ENCODE results near the gene PACS1.

The PACS1 gene

GRCh38 chr11:66050581-66051231, 19.4 kb upstream of the PACS1 start:
- DNase-seq: peak; percentile 24

GRCh38 chr11:66051371-66051765, 18.7 kb upstream of the PACS1 start:
- DNase-seq: peak; percentile 77

- DNase-seq: peak; percentile 97
These were observed 18.1 kb upstream of the PACS1 start, which contains the start of gene SF3B2 for GRCh38 chr11:66051766-66052663. Gene SF3B2, plus strand, starts transcription at chr11:66052364. Its CDS starts 21 bp downstream, at chr11:66052385.

GRCh38 chr11:66052664-66052982, 17.4 kb upstream of the PACS1 start:
- no peak for DNase-seq

- no peak for DNase-seq
These were observed 15.1 kb upstream of the PACS1 start for GRCh38 chr11:66055021-66055420.

- DNase-seq: no peak
These were observed 13.6 kb upstream of the PACS1 start for GRCh38 chr11:66056501-66056900.

- no peak for DNase-seq
These were observed 9.9 kb upstream of the PACS1 start for GRCh38 chr11:66059966-66060680.

- DNase-seq: no peak
These were observed 8.8 kb upstream of the PACS1 start for GRCh38 chr11:66061268-66061667.

GRCh38 chr11:66062408-66062807, 7.7 kb upstream of the PACS1 start:
- no peak for DNase-seq

GRCh38 chr11:66063900-66064299, 6.2 kb upstream of the PACS1 start:
- no peak for DNase-seq

- DNase-seq: no peak
These were observed 5.5 kb upstream of the PACS1 start for GRCh38 chr11:66064571-66064970.

- no peak for DNase-seq
These were observed 3.3 kb upstream of the PACS1 start for GRCh38 chr11:66066751-66067150.

GRCh38 chr11:66067640-66068039, 2.4 kb upstream of the PACS1 start:
- no peak for DNase-seq

- peak; percentile 82 for DNase-seq
These were observed 1.8 kb upstream of the PACS1 start for GRCh38 chr11:66068154-66068821.

GRCh38 chr11:66068923-66069714, 953 bp upstream of the PACS1 start:
- no peak for DNase-seq

GRCh38 chr11:66070604-66071380, 720 bp downstream of the PACS1 start:
- no peak for DNase-seq

- no peak for DNase-seq
These were observed 1.3 kb downstream of the PACS1 start for GRCh38 chr11:66071381-66071801.

GRCh38 chr11:66072081-66072480, 2.0 kb downstream of the PACS1 start:
- DNase-seq: no peak

- no peak for DNase-seq
These were observed 2.4 kb downstream of the PACS1 start for GRCh38 chr11:66072518-66072917.

- no peak for DNase-seq
These were observed 3.6 kb downstream of the PACS1 start for GRCh38 chr11:66073669-66074068.

GRCh38 chr11:66075273-66075672, 5.2 kb downstream of the PACS1 start:
- no peak for DNase-seq

Measured in NCI-H510A treated with DMSO at 0.1 percent for 48 hours (cell line).